ENCODE measurements around the gene PRKN.
"Not testable (repeated sequence)": the region's sequence is repeated elsewhere in the genome, so short reads cannot be mapped to it uniquely, and the experiment has no call there.

Gene PRKN

DNA sequence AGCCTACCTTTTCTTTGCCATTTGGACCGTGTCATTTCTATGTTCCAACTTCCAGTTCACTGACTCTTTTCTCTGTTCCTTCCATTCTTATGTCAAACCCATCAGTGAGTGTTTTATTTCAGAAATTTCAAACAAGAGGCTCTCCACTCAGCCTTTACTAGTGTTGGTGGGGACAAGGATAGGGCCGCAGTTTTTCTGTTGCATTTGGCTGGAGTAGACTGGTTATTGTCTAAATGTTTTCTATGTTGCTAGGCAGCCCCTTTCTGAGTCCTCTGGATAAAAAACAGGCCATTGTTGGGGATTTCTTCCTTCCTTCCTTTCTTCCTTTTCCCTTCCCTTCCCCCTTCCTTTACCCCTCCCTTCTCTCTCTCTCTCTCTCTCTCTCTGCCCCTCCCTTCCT is 288.6 kb downstream of the PRKN start:
- DNase-seq = no peak

DNA sequence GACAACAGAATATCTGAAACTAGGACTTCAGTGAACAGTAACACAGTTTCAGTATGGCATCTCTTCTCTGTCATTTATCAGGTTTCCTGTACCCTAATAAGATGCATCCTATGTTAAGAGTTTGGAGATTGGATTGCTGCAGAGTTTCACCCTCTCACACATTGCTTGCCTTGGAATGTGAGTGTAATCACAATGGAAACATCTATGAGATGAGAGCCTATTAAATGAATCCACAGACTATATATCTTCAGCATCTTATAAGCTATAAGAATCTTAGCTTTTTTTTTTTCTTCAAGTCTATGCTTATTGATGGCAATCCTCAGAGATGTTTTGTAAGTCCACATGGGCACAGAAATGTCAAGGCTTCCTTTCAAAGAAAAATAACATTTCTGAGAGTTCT is 292.5 kb downstream of the PRKN start:
- no peak for DNase-seq

DNA sequence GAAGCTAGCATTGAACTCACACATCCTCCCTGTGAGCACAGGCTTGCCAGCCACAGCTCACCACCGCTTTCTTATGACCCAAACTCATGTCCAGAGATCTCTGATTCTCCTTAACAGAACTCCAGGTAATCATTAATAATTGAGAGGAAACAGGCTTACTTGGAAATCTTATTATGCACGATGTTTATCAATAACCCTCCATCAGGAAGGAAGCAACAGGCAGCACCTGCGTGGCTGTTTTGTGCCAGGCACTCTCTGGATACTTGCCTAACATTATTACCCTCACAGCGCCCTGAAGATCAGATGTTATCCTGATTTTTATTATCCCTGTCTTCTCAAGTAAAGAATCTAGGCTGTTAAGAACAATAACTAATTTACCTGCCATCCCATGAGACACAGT is 306.6 kb downstream of the PRKN start:
- DNase-seq = no peak

DNA sequence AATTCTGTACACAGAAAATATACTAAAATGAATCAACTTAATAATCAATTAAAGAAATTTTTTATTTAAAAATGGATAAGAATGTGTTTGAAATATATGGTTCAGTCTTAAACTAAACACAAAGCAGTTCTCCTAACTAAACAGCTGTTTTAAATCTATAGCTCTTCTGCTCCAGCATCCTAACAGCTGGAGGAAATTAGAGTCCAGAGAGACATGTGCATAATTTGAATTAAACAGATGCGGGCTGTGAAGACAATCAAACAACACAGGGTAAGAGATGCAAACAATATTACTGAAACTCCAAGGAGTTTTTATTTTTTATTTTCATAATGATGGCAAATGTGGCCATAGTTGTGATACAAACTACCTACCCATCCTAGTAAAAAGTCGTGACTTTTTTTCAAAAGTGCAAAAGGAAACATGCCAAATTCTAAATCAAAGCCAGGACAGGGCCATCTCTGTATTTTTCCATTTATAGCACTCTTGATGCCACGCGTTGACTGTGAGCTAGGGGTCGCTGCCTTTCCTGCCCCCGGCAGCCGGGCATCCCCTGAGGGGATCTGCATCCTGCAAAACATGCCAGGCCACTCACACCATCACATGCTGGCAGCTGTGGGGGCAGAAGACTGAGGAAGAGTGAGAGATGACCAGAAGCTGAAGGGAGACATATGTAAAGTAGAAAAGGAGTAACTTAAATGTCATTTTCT is 310.6 kb downstream of the PRKN start:
- DNase-seq = no peak

DNA sequence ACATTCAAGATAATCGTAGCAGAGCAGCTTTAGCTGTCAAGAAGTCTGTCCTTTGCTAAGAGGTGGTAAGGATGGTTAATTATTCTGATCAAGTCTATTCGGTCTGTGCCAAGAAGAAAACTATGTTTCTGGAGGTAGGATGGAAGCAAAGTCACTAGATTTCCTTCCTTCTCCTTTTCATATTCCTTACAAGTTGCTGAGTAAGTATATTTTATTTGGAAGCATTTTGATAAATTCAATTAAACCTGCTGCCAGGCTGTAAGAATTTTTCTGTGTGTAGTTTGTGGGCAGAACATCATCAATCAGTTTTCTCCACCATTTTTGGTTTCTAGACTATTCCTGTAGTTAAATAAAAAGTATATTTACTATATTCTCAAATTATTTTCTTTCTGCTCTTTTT is 311.3 kb downstream of the PRKN start:
- no peak for DNase-seq

DNA sequence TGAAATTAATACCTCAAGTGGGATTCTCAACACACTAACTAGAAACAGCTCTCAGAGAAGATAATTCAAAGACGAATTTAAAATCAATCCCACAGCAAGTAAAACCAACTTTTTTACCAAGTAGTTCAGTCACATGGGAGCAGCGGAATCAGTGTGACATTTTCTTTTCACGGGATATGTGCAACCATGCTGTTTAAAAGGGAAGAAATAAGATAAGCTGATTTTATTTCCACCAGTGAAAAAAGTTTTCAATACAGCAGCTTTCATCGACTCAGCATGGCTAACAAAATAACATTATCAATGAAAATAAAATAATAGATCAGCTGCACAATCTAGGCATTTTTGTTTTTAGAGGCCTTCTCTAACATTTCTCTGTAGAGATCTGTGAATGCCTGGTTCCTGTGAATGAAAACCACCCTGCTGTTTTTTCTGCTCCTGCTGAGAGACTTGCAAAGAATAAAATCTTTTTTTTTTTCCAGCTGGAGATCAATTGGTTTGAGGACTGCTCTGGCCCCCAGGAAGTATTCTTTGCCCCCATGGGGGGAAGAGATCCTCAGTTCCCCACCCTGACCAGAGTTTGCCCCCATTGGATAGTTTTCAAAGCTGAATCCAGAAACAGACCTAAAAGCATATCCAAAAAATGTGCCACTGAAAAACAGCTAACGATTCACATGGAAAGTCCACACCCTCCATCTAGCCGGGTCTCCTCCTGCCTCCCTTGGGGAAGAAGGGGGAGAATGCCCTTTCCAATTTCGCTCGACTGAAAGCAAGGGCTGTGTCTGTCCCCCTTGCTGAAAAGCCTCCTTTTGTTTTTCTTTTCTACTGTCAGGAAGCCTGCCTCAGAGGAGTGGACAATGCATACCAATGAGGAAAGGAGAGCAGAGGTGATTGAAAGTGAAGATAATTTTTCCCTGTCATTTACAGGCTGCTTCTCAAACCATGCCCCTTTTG is 317.6 kb downstream of the PRKN start:
- no peak for DNase-seq

DNA sequence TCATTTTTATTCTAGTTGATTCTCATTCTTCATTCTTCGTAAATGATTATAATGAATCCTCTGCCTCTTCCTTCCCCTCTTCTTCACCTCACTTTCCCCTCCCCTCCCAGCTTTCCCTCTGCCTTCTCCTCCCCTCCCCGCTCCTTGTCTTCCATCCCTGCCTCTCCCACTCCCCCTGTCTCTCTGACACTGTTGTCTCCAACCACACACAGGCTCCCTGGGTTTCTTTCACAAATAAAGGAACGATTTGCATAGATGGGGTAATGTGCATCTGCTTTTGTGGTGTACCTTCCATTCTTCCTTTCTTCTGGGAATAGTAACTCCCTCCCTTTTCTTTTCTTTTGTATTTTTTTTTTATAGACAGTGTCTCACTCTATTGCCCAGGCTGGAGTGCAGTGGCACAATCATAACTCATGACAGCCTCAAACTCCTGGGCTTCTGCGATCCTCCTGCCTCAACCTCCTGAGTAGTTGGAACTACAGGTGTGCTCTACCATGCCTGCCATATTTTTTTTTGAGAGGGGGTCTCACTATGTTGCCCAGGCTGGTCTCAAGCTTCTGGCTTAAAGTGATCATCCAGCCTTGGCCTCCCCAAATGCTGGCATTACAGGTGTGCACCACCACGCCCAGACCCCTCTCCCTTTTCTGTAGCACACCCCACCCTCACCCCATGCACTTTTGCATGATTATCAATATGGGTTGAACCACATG is 318.6 kb downstream of the PRKN start:
- no peak for DNase-seq

DNA sequence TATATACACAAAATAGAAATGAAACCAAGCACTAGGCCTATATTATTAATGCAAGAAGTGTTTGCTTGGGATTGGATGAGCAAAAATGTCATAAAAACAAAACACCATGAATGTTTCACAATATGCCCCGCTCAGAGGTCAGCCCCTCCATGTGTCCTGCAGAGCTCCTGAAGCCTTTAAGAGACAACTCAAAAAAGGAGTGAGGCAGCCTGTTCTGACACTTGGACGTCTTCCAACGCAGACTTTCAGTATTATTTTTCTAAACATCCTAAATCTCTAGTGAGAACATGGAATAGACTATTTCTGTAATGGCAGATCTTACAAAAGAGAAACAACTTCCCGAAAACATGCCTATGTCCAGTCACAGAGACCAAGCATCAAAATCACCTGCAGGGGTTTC is 322.6 kb downstream of the PRKN start:
- no peak for DNase-seq

DNA sequence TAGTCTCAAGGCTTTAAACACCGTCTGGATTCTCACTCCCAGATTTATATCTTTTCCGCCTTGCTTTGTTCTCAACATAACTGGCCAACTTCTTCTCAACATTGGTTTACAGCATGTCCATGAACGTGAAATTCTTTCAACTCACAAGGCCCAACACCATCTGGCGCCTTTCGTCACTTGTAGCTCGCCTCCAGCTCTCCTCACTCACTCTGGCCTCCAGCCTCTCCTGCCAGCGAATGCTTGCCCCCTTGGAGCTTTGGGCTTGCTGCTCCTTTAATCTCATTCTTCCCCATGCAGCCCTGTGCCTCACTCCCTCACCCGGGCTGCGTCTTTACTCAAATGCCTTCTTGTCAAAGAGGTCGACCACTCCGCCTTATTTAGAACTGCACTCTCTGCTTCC is 324.5 kb downstream of the PRKN start:
- DNase-seq = no peak

DNA sequence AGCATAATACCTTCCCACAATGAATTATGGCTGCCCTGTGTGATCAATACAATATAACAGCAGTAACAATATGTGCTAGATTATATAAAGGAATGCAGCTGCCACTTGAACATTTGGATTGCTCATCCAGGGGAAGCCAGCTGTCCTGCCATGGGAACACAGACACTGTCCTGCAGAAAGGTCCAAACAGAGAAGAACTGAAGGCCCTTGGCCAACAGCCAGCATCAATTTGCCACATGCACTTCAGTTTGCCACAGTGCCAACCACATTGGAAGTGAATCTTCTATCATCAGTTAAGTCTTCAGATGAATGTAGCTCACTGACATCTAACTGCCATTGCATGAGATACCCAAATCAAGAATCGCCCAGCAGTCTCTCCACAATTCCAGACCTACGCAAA is 332.4 kb downstream of the PRKN start:
- no peak for DNase-seq

DNA sequence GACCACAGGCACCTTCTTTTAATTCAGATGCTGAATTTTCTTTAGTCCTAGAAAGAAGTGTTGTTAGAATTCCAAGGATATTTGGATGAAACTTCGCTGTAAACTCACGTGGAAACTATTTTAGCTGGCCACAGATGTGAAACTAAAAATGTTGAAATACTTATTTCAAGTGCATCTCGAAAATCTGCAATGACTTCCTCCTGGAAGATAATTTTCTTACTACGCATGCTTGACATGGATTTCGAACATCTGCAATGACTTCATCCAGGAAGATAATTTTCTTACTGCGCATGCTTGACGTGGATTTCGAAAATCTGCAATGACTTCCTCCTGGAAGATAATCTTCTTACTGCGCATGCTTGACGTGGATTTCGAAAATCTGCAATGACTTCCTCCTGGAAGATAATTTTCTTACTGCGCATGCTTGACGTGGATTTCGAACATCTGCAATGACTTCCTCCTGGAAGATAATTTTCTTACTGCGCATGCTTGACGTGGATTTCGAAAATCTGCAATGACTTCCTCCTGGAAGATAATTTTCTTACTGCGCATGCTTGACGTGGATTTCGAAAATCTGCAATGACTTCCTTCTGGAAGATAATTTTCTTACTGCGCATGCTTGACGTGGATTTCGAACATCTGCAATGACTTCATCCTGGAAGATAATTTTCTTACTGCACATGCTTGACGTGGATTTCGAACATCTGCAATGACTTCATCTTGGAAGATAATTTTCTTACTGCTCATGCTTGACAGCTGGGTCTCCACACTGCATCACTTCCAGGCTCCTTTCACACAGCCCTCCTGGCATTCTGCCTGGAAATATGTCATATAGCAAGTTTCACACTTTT is 336.4 kb downstream of the PRKN start:
- DNase-seq = not testable (repeated sequence)

DNA sequence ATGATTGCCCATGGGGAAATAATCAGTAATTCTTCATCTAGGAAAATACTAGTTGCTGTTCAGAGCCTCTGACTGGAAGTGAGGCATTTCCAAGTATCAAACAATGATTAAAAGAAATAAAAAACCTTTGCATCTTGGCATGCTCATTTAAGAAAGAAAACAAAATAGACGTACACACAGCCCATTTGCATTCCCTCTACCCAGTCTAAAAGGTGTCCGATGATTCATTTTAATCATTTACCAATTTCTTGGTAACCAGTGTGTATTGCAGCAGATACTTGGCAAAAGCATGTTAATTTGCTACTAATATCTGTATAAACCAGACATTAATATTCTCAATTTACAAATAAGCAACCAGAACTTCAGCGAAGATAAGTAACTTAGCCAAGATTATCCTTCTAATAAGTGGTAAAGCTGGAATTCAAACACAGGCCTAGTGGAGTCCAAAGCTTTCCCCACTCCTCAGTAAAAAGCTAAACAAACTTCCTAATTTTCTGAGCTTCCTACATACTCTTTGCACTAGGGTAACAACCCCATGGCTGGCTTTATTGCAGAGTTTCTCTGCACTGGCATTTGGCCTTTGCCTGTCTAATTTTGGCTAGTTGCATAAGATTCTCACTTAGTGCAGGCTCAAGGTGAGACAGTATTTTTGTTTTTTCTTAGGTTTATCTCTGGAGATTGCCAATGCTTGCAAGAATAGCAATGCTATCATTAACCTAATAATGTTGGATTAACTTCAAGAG is 338.1 kb downstream of the PRKN start:
- no peak for DNase-seq

DNA sequence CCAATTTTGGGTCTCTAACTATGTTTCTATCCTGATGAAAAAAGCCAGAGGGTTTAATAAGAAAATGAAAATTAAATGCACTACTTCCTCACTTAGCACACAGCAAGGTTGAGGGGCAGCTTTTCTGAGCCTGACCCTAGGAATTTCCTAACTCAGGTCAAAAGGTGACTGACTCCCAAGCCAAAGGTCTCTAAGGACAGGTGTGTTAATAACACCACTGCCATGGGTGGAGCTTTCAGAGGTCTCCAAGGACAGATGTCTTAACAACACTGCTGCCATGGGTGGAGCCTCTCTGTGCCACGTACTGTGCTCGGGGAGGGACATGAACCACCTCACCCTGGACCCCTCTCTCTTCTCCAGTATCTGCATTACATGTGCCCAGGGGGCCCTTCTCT is 339.2 kb downstream of the PRKN start:
- DNase-seq = no peak

DNA sequence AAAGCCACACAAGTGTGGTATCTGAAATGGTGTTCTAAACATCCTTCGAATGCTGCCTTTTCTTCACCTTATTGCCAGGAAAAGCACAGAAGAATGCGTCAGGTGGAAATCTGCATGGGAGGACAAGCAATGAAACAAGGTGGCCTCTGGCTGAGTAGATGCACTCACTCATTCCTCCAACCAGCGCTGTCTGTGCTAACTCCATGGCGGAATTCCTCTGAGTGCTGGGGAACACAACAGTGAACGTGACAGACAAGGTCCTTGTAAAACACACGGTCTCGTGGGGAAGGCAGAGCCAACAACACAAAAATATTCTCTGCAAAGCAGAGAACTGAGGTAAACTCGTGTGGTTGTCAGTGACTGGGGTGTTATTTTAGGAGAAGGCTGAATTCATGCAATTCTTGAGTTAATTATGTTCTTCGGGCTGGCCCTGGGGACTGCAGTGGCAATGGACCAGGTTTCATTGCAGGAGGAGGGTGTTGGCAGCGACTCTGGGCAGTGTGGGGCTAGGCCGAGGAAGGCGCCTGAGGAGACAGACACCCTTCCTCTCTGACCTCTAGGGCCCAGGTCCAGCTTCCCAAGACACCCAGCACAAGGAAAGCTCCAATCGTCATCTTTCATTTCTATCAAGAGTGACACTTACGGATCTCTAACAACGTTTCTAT is 339.7 kb downstream of the PRKN start:
- DNase-seq = no peak

DNA sequence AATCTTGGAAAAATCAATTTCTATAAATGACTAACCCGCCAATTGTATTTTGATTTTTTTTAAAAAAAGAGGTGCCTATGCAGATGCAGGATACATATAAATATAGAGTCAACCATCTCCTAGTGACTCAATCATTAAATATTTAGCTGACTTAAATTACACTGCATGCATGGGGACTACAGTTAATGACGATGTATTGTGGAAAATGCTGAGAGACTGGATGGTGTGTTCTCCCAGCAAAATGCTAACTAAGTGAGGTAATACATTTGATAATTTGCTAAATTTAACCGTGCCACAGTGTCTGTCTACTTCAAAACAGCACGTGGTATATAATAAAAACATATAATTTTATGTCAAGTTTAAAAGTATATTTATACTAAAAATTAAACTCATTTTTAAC is 341.6 kb downstream of the PRKN start:
- DNase-seq = no peak

DNA sequence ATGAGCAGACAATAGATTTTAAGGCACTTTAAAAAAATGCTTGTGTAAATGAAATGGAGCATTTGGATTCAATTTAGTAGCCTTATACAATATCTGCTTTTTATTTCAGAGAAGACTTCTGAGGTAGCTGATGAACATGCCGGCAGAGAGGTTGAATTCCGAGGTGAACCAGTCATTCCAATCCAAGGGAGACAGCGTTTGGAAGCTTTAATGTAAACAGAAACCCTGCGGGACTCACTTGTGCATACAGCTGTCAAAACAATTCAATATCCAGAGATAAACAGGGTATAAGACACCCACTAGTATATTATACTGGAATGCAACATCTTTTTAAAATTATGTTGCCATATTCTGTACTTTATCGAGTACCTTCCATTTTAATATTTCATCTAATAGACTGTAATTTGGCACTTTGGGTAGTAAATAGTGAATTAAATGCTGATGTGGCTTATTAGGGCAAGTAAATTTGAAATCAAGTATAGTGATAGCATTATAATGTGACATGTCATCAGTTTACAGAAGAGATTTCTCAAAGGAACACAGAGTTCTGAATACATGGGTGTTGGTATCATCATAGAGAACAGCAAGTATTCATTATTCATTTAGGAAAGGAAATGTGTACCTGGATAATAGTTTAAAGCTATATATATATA is 347.7 kb downstream of the PRKN start:
- no peak for DNase-seq

DNA sequence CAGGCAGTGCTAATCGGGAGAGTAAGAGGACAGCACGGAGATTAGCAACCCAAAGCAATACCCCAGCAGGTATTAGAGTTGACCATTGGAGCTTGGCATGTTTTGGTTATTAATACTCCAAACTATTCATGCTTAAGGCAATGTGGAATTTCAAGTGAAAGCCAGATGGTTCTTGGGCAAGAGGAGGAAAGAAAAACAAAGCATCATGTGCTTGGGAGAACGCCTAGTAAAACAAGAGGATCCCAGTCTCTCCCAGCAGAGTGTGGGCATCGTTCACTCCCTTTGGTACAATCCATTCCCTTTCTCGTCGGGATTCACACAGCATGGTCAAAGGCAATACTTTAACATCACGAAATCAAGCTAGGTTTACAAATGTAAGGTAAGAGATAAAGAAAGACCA is 349.8 kb downstream of the PRKN start:
- no peak for DNase-seq

DNA sequence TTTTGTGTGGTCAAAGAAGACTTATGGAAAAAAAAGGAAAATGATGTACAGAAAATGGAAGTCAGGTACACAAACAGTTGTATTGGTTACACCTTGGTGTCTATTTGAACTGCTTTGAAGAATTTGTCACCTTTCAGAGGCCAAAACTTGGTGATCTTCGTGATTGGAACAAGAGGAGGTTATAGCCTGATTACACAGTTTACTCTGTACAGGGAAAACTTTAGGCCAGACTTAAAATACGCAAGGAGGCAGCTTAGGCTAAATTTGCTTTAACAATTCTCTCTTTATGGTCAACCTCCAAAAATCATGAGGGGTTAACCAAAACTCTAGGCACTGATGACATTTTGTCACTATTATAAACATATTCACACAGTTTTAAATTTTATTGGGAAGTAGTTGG is 353.7 kb downstream of the PRKN start:
- no peak for DNase-seq

DNA sequence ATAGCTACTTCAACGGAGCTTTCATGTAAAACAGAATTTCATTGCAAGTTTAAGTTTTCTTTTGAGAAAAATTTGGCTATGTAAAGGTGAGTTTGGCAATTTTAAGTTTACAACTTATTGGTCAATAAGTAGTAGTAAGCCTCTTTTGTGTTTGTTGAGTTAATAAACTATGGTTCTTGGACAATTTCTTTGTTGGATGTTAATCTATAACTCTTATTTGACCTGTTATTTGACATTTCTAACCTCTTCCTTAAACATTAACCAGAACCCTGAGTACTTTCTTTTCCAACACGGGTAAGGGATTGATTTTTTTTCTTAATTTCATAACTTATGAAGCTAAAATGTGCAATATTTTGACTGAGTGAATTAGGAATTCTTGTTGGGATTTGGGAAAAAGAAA is 354.4 kb downstream of the PRKN start:
- no peak for DNase-seq

DNA sequence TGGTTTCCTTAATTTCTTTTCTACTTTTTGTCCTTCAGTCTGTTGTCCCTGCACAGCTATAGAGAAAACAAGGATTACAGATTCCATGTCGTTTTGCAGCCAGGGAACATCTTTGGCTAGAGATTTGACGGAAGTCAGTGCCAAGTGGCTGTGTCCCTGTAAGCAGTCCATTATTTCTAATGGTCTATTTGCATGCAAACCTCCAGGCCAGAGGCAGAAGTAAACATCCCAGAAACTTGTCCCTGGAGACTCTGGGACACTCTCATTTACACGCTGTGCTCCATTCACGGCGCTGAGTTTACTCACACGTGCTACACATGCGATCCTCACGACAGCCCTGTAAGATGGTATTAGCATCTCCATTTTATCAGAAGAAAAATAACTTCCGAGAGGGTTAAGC is 355.5 kb downstream of the PRKN start:
- no peak for DNase-seq

DNA sequence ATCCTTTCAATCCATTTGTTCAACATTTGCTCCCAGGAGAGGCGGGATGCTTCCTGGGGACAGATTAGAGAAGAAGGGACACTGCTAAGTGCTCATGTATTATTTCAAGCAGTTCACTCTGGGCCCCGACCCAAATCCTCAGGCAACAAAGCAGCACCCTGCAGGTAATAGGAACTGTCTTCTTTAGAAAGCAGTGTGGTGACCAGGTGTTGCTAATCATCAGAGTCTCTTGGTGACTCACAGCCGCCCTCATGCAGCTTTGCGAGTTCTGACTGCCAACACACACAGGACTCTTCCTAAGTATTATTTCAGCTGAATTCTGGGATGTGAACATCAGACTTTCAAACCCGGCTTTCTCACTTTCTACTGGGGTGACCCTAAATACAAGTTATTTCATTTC is 356.4 kb downstream of the PRKN start:
- no peak for DNase-seq

Data from activated gamma-delta T cell treated with Interleukin-2 at 50 U/mL for 16 hours (primary cell).